Measurements from ENCODE around the gene CCBE1.

- TF ChIP-seq, protein P1, sequence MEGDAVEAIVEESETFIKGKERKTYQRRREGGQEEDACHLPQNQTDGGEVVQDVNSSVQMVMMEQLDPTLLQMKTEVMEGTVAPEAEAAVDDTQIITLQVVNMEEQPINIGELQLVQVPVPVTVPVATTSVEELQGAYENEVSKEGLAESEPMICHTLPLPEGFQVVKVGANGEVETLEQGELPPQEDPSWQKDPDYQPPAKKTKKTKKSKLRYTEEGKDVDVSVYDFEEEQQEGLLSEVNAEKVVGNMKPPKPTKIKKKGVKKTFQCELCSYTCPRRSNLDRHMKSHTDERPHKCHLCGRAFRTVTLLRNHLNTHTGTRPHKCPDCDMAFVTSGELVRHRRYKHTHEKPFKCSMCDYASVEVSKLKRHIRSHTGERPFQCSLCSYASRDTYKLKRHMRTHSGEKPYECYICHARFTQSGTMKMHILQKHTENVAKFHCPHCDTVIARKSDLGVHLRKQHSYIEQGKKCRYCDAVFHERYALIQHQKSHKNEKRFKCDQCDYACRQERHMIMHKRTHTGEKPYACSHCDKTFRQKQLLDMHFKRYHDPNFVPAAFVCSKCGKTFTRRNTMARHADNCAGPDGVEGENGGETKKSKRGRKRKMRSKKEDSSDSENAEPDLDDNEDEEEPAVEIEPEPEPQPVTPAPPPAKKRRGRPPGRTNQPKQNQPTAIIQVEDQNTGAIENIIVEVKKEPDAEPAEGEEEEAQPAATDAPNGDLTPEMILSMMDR (IDR thresholded peaks at IDR 0.05) = no peak
- no peak for TF ChIP-seq ZFX (IDR thresholded peaks at IDR 0.05; ENCODE audit: borderline replicate concordance)
Measured at GRCh38 chr18:59627414-59627813, 69.8 kb downstream of the CCBE1 start.
